ENCODE data around the gene MYO5A. TPM values are rescaled to one million over a fixed set of nuclear protein-coding genes. Genes with fewer than 3 reads are reported as not detected.

Gene MYO5A
- total RNA-seq, 4 donors from 2014 or later = 22.0 to 37.4 (median 33.2) TPM

- no peak for TF ChIP-seq POLR2AphosphoS5 (IDR thresholded peaks at IDR 0.05)
- intact Hi-C loops (cut with DNase I) = no loop called here
- WGBS = 87% methylated on average over 8 of the region's 8 CpGs
- Histone ChIP-seq H3K36me3 (no peaks in the 10 kb centered on the region), H3K27ac (replicated peaks in 1 of 4) (no peak overlapping the region), H3K4me1 (no peaks in the 10 kb centered on the region), H3K4me3 (no peak overlapping the region), H3K27me3 (peaks cover 0 to 9% (median 0%) of the 10 kb centered on the region in 4 donors), H3K9me3 (no peaks in the 10 kb centered on the region)
- DNase-seq (ENCODE audit: extremely low spot score) = no peak
Measured at GRCh38 chr15:52537459-52537858, 8.8 kb upstream of the MYO5A start.

GRCh38 chr15:52532427-52532826, 3.7 kb upstream of the MYO5A start:
- Histone ChIP-seq H3K4me1 (peaks cover 6 to 23% (median 20%) of the 10 kb centered on the region in 4 donors), H3K27ac (replicated peaks in 1 of 4) (no peak overlapping the region), H3K4me3 (no peak overlapping the region), H3K36me3 (no peaks in the 10 kb centered on the region), H3K9me3 (no peaks in the 10 kb centered on the region), H3K27me3 (peaks cover 0 to 9% (median 0%) of the 10 kb centered on the region in 4 donors)
- intact Hi-C loops (cut with DNase I) = loop anchor here (5.0 kb wide), 1 partner anchor 200 kb away; no protein-coding TSS in a partner anchor
- TF ChIP-seq POLR2A (IDR thresholded peaks at IDR 0.05; ENCODE audit: low read depth) (no peak), POLR2AphosphoS5 (IDR thresholded peaks at IDR 0.05) (no peak), EP300 (IDR thresholded peaks at IDR 0.05) (no peak)
- peak; percentile 55 for DNase-seq (ENCODE audit: extremely low spot score)
- 71% methylated on average over 2 of the region's 2 CpGs for WGBS

DNA sequence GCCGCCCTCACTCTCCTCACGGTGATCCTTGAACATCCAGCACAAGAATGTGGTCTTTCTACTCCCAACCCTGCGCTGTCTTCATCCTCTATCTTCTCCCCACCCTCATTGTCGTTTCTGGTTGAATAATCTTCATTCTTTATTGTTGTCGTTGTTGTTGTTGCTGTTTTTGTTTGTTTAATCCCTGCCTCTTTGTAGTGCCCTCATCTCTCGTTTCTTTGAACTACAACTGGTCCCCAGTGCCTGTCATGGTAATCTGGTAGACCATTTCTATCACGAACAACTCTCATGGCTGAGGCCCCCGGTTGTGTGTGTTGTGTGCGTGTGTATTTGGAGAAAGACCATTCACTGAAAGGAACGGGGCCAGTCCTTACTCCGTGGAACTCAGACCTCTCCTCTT, 1.3 kb upstream of the MYO5A start:
- 49% methylated on average over 11 of the region's 11 CpGs for WGBS
- peaks cover 6 to 23% (median 21%) of the 10 kb centered on the region in 4 donors for H3K4me1 ChIP-seq
- peaks cover 0 to 5% (median 0%) of the 10 kb centered on the region in 4 donors for H3K27me3 ChIP-seq
- DNase-seq (ENCODE audit: extremely low spot score) = no peak
- intact Hi-C loops (cut with DNase I) = loop anchor here (5.0 kb wide), 1 partner anchor 202 kb away; no protein-coding TSS in a partner anchor
- TF ChIP-seq, protein P1, sequence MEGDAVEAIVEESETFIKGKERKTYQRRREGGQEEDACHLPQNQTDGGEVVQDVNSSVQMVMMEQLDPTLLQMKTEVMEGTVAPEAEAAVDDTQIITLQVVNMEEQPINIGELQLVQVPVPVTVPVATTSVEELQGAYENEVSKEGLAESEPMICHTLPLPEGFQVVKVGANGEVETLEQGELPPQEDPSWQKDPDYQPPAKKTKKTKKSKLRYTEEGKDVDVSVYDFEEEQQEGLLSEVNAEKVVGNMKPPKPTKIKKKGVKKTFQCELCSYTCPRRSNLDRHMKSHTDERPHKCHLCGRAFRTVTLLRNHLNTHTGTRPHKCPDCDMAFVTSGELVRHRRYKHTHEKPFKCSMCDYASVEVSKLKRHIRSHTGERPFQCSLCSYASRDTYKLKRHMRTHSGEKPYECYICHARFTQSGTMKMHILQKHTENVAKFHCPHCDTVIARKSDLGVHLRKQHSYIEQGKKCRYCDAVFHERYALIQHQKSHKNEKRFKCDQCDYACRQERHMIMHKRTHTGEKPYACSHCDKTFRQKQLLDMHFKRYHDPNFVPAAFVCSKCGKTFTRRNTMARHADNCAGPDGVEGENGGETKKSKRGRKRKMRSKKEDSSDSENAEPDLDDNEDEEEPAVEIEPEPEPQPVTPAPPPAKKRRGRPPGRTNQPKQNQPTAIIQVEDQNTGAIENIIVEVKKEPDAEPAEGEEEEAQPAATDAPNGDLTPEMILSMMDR (IDR thresholded peaks at IDR 0.05) = no peak
- TF ChIP-seq POLR2AphosphoS5 (IDR thresholded peaks at IDR 0.05) (no peak), POLR2A (IDR thresholded peaks at IDR 0.05; ENCODE audit: low read depth) (no peak), EP300 (IDR thresholded peaks at IDR 0.05) (no peak)
- peak overlapping the region; percentile 82 to 91 (median 88) for H3K4me3 ChIP-seq
- H3K27ac ChIP-seq (replicated peaks in 1 of 4) = peak overlapping the region in 3 of 4 donors; percentile 86 to 90 (median 90)
- H3K9me3 ChIP-seq = no peaks in the 10 kb centered on the region
- H3K36me3 ChIP-seq = no peaks in the 10 kb centered on the region

DNA sequence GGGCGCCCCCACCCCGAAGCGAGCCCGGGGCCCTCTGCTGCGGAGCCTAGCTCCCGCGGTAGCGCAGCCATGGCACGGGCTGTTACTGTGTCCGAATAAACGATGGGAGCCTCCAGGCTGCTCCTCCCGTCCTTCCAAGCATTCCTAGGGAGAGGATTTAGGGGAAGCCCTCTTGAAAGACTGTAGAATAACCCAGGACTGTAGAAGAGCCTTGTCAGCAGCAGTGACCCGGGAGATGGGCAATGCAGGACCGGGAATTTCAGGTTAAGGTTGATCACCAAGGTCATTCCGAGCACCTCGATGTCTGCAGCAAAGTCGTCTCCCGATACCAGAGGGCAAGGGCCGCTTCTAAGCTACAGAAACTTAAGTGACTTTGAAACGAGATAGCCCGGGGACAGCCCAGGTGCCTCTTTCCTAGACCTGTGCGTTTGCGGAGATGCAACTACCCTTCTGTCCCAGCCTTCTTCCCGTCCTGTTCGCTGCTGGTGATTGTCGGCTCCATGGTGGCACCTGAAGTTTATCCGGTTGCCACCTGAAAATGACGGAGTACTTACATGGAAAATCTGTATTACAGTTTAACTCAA, 753 bp upstream of the MYO5A start:
- Histone ChIP-seq H3K27me3 (no peaks in the 10 kb centered on the region), H3K36me3 (no peaks in the 10 kb centered on the region), H3K4me3 (peak overlapping the region; percentile 82 to 91 (median 88)), H3K27ac (replicated peaks in 1 of 4) (peak overlapping the region; percentile 86 to 90 (median 88)), H3K9me3 (no peaks in the 10 kb centered on the region), H3K4me1 (peaks cover 6 to 24% (median 21%) of the 10 kb centered on the region in 4 donors)
- intact Hi-C loops (cut with DNase I) = no loop called here
- no peak for DNase-seq (ENCODE audit: extremely low spot score)
- TF ChIP-seq, protein P1 (IDR thresholded peaks at IDR 0.05) = no peak
- TF ChIP-seq EP300 (IDR thresholded peaks at IDR 0.05) (no peak), POLR2A (IDR thresholded peaks at IDR 0.05; ENCODE audit: low read depth) (no peak), POLR2AphosphoS5 (IDR thresholded peaks at IDR 0.05) (no peak)
- 5% methylated on average over 24 of the region's 28 CpGs for WGBS

DNA sequence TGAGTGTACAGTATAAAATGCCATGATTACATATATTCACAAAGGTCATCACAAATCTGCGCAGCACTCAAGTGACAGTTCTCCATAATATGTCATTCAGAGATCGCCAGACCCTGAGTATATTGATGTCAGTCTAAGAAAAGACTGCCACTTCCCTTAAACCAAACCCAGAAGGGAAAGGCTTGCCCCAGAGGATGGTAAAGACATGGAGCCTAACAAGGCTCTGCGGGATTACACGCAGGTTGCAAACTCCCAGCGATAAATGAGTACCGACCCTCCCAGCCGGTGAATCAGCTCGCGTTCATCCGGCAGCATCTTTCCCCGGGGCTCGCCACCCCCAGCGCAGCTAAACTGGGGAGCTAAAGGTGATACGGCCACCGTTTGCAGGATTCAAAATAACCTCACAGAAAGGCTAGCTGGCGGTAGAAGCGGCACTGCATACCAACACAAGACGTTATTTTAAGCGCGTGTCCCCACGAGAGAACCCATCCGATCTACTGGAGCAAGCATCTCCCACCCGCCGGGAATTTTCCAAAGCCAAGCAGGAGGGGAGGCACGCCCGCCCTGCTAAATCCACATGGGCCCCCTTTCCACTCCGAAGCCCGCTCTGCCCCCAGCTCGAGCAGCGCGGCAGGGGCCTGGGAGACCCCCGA, 643 bp downstream of the MYO5A start:
- Histone ChIP-seq H3K36me3 (no peaks in the 10 kb centered on the region), H3K27ac (replicated peaks in 1 of 4) (peak overlapping the region; percentile 86 to 90 (median 88)), H3K27me3 (no peaks in the 10 kb centered on the region), H3K9me3 (no peaks in the 10 kb centered on the region), H3K4me1 (peaks cover 6 to 37% (median 26%) of the 10 kb centered on the region in 4 donors), H3K4me3 (peak overlapping the region; percentile 82 to 91 (median 88))
- WGBS = 7% methylated on average over 23 of the region's 32 CpGs
- peak in 1 of 2 donors; percentile 5 for TF ChIP-seq POLR2AphosphoS5 (IDR thresholded peaks at IDR 0.05)
- no peak for TF ChIP-seq POLR2A (IDR thresholded peaks at IDR 0.05; ENCODE audit: low read depth)
- DNase-seq (ENCODE audit: extremely low spot score) = no peak
- intact Hi-C loops (cut with DNase I) = no loop called here

DNA sequence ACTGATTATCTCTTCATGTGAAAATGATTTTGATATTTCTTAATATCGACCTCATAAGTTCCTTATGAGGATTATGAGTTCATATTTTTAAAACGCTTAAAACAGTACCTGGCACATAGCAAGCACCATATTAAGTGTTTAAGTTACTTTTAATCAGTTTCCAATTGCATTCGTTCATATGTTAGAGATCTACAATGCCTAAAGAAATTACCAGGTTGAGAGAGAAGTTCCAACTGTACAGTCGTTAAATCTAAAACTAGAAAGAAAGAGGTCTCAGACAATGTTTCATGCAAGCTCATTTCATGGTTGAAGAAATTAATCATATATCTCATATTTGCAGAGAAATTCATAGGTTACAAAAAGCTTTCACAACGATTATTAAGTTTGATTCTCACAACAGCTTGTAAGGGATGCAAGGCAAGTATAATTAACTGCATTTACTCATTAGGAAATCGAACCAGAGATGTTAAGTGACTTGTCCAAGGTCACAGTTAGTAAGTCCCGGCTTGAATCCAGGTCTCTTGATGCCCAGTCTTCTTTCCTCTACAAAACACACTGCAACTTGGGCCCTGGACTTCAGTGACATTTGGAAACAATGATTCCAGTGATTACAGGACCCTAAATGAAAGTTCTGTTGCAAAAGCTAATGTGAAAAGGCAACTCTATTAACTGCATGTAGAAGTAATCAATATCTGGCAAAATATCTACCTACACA, 1.3 kb downstream of the MYO5A start:
- Histone ChIP-seq H3K27ac (replicated peaks in 1 of 4) (peak overlapping the region in 2 of 4 donors; percentile 86 to 90), H3K36me3 (no peaks in the 10 kb centered on the region), H3K9me3 (no peaks in the 10 kb centered on the region), H3K4me3 (peak overlapping the region; percentile 82 to 91 (median 88)), H3K27me3 (no peaks in the 10 kb centered on the region), H3K4me1 (peaks cover 6 to 43% (median 31%) of the 10 kb centered on the region in 4 donors)
- intact Hi-C loops (cut with DNase I) = no loop called here
- TF ChIP-seq POLR2AphosphoS5 (IDR thresholded peaks at IDR 0.05) (no peak), EP300 (IDR thresholded peaks at IDR 0.05) (no peak), POLR2A (IDR thresholded peaks at IDR 0.05; ENCODE audit: low read depth) (no peak)
- TF ChIP-seq, protein P1 (IDR thresholded peaks at IDR 0.05) = no peak
- DNase-seq (ENCODE audit: extremely low spot score) = no peak
- WGBS = 81% methylated on average over 7 of the region's 7 CpGs
